Mucosa of descending colon (tissue), 3 donors: ENCODE results near the gene NEURL2. TPM values are rescaled to one million over a fixed set of nuclear protein-coding genes. Genes with fewer than 3 reads are reported as not detected.

ENCODE experiments used
- ATAC-seq: fragments of 200-7000 bp; cut with Tn5 transposase; one replicate; pipeline ENCODE4 v1.9.1; 2020; ENCODE audit warnings: mild to moderate bottlenecking, moderate library complexity
- DNase-seq, 3 donors: peaks; one replicate each; pipeline ENCODE4 v3.0.0-alpha.2; 2020
- H3K36me3 ChIP-seq: fragments of 200-600 bp; one replicate; pipeline ENCODE4 v1.8.0; 2021; ENCODE audit warnings: low read depth, mild to moderate bottlenecking
- H3K4me1 ChIP-seq: fragments of 200-600 bp; one replicate; pipeline ENCODE4 v1.8.0; 2021; ENCODE audit warnings: low read depth, mild to moderate bottlenecking
- H3K4me3 ChIP-seq: fragments of 200-600 bp; one replicate; pipeline ENCODE4 v1.8.0; 2021; ENCODE audit warnings: mild to moderate bottlenecking
- H3K9me3 ChIP-seq: fragments of 200-600 bp; one replicate; pipeline ENCODE4 v1.8.0; 2021; ENCODE audit warnings: mild to moderate bottlenecking
- CTCF ChIP-seq: fragments of 200-600 bp; IDR thresholded peaks from one replicate; pipeline ENCODE4 v1.8.0; 2022; ENCODE audit warnings: antibody characterized with exemption, mild to moderate bottlenecking
- intact Hi-C, 2 donors: fragments of 100-400 bp; cut with DNase I in 1 of 2; cut with micrococcal nuclease in 1 of 2; formaldehyde crosslinking; loops; one replicate each; pipeline versions ENCODE4 v1.11.0 to v1.11.1; 2022; cut with DNase I, micrococcal nuclease
- total RNA-seq, 3 donors: library from RNA; stranded (reverse); fragmentation: NEBNext Ultra II Directional in 2 of 3; extraction: Animal tissue kit (Norgen Biotek cat#: 25700) in 2 of 3; gene quantifications; one replicate each; pipeline versions ENCODE4 v1.2.1 to v1.2.4, GENCODE V29; 2021 to 2023
- donor health status: DM: no; HTN: no; CAD: no; lungs with moderate emphysema.
- donor health status: DM: no; HTN: no; CAD: no.
- donor health status: DM: no; HTN: yes; CAD: no.

The NEURL2 gene
- total RNA-seq, 3 donors from 2014 or later: 4.2 to 9.1 (median 8.5) TPM

- Histone ChIP-seq H3K9me3 (no peaks in the 10 kb centered on the region), H3K4me3 (no peak overlapping the region), H3K36me3 (no peaks in the 10 kb centered on the region), H3K4me1 (peaks cover 18% of the 10 kb centered on the region)
- intact Hi-C loops: no loop called here
- TF ChIP-seq CTCF: no peak
- ATAC-seq: peak; percentile 40
- DNase-seq: peak in 1 of 3 donors; percentile 55
Observed at GRCh38 chr20:45892049-45892825, 1.2 kb upstream of the NEURL2 start.

- Histone ChIP-seq H3K36me3 (no peaks in the 10 kb centered on the region), H3K4me1 (peaks cover 18% of the 10 kb centered on the region), H3K4me3 (peak overlapping the region; percentile 67), H3K9me3 (no peaks in the 10 kb centered on the region)
- peak; percentile 87 to 91 (median 87) for DNase-seq
- ATAC-seq: peak; percentile 70
- TF ChIP-seq CTCF: peak; percentile 78
- intact Hi-C loops: no loop called here
Observed at GRCh38 chr20:45890077-45890984, 677 bp downstream of the NEURL2 start.

- no peak for ATAC-seq
- intact Hi-C loops: no loop called here
- no peaks in the 10 kb centered on the region for H3K9me3 ChIP-seq
- DNase-seq: no peak
- peaks cover 18% of the 10 kb centered on the region for H3K4me1 ChIP-seq
- no peak overlapping the region for H3K4me3 ChIP-seq
- no peaks in the 10 kb centered on the region for H3K36me3 ChIP-seq
- TF ChIP-seq CTCF: no peak
Observed at GRCh38 chr20:45888681-45889080, 2.3 kb downstream of the NEURL2 start.

GRCh38 chr20:45887346-45887715 lies 3.7 kb downstream of the NEURL2 start, which contains the start of gene SPATA25:
TSS of gene SPATA25 (minus strand) at chr20:45887622. CDS start at chr20:45887590, 32 bp downstream.
- peaks cover 4% of the 10 kb centered on the region for H3K4me1 ChIP-seq
- H3K36me3 ChIP-seq: no peaks in the 10 kb centered on the region
- no peak within 1 kb of the TSS for H3K4me3 ChIP-seq
- ATAC-seq: no peak
- no peaks in the 10 kb centered on the region for H3K9me3 ChIP-seq
- no peak for DNase-seq
- TF ChIP-seq CTCF: no peak
- intact Hi-C loops: no loop called here

- ATAC-seq: no peak
- no peak for TF ChIP-seq CTCF
Observed at GRCh38 chr20:45886590-45887345, 4.2 kb downstream of the NEURL2 start.

More at GRCh38 chr20:45886590-45887345, 4.2 kb downstream of the NEURL2 start:
- no peaks in the 10 kb centered on the region for H3K9me3 ChIP-seq
- peaks cover 2% of the 10 kb centered on the region for H3K4me1 ChIP-seq
- no peak for DNase-seq
- intact Hi-C loops: no loop called here
- H3K4me3 ChIP-seq: no peak overlapping the region
- H3K36me3 ChIP-seq: no peaks in the 10 kb centered on the region
